ENCODE measurements around the gene OXGR1.

Gene OXGR1

GRCh38 chr13:96960379-96960778 lies 33.9 kb downstream of the OXGR1 start:
- Histone ChIP-seq H3K4me1 (no peaks in the 10 kb centered on the region), H3K4me3 (ENCODE audit: low read depth, low read length) (no peak overlapping the region), H2AFZ (no peak overlapping the region), H3K27ac (no peak overlapping the region), H3K9me3 (ENCODE audit: control insufficient read depth, low read length) (no peaks in the 10 kb centered on the region), H3K79me2 (no peaks in the 10 kb centered on the region), H3K9ac (no peak overlapping the region), H3K27me3 (ENCODE audit: control insufficient read depth, insufficient read depth, low read length) (no peaks in the 10 kb centered on the region), H3K4me2 (ENCODE audit: low read length) (no peak overlapping the region), H3K36me3 (ENCODE audit: control insufficient read depth, insufficient read depth, low read length) (no peaks in the 10 kb centered on the region)
- TF ChIP-seq CTCF (IDR thresholded peaks at IDR 0.05) = no peak

- no peaks in the 10 kb centered on the region for H3K27me3 ChIP-seq (ENCODE audit: control insufficient read depth, insufficient read depth, low read length)
- H3K9ac ChIP-seq = no peak overlapping the region
- TF ChIP-seq CTCF (IDR thresholded peaks at IDR 0.05) = peak; percentile 60
- H3K27ac ChIP-seq = no peak overlapping the region
- H3K79me2 ChIP-seq = no peaks in the 10 kb centered on the region
- no peak overlapping the region for H3K4me2 ChIP-seq (ENCODE audit: low read length)
- no peaks in the 10 kb centered on the region for H3K36me3 ChIP-seq (ENCODE audit: control insufficient read depth, insufficient read depth, low read length)
- H3K9me3 ChIP-seq (ENCODE audit: control insufficient read depth, low read length) = no peaks in the 10 kb centered on the region
- H3K4me1 ChIP-seq = no peaks in the 10 kb centered on the region
- H2AFZ ChIP-seq = no peak overlapping the region
- H3K4me3 ChIP-seq (ENCODE audit: low read depth, low read length) = no peak overlapping the region
Measured at GRCh38 chr13:96958286-96958891, 35.9 kb downstream of the OXGR1 start.

GRCh38 chr13:96952595-96952994 lies 41.7 kb downstream of the OXGR1 start:
- H3K4me2 ChIP-seq (ENCODE audit: low read length) = no peak overlapping the region
- H3K4me1 ChIP-seq = no peaks in the 10 kb centered on the region
- no peaks in the 10 kb centered on the region for H3K79me2 ChIP-seq
- TF ChIP-seq CTCF (IDR thresholded peaks at IDR 0.05) = no peak
- no peak overlapping the region for H2AFZ ChIP-seq
- no peaks in the 10 kb centered on the region for H3K36me3 ChIP-seq (ENCODE audit: control insufficient read depth, insufficient read depth, low read length)
- no peak overlapping the region for H3K4me3 ChIP-seq (ENCODE audit: low read depth, low read length)
- H3K9ac ChIP-seq = no peak overlapping the region
- no peaks in the 10 kb centered on the region for H3K9me3 ChIP-seq (ENCODE audit: control insufficient read depth, low read length)
- no peak overlapping the region for H3K27ac ChIP-seq
- no peaks in the 10 kb centered on the region for H3K27me3 ChIP-seq (ENCODE audit: control insufficient read depth, insufficient read depth, low read length)

GRCh38 chr13:96948127-96948526 lies 46.1 kb downstream of the OXGR1 start:
- H3K9me3 ChIP-seq (ENCODE audit: control insufficient read depth, low read length) = no peaks in the 10 kb centered on the region
- TF ChIP-seq CTCF (IDR thresholded peaks at IDR 0.05) = no peak
- no peak overlapping the region for H3K9ac ChIP-seq
- no peak overlapping the region for H2AFZ ChIP-seq
- no peaks in the 10 kb centered on the region for H3K36me3 ChIP-seq (ENCODE audit: control insufficient read depth, insufficient read depth, low read length)
- no peak overlapping the region for H3K27ac ChIP-seq
- no peaks in the 10 kb centered on the region for H3K4me1 ChIP-seq
- H3K4me2 ChIP-seq (ENCODE audit: low read length) = no peak overlapping the region
- no peaks in the 10 kb centered on the region for H3K27me3 ChIP-seq (ENCODE audit: control insufficient read depth, insufficient read depth, low read length)
- no peaks in the 10 kb centered on the region for H3K79me2 ChIP-seq
- H3K4me3 ChIP-seq (ENCODE audit: low read depth, low read length) = no peak overlapping the region

GRCh38 chr13:96947343-96947910 lies 46.8 kb downstream of the OXGR1 start:
- no peak for TF ChIP-seq CTCF (IDR thresholded peaks at IDR 0.05)
- Histone ChIP-seq H3K36me3 (ENCODE audit: control insufficient read depth, insufficient read depth, low read length) (no peaks in the 10 kb centered on the region), H3K9me3 (ENCODE audit: control insufficient read depth, low read length) (no peaks in the 10 kb centered on the region), H3K9ac (no peak overlapping the region), H3K4me3 (ENCODE audit: low read depth, low read length) (no peak overlapping the region), H3K4me2 (ENCODE audit: low read length) (no peak overlapping the region), H3K4me1 (no peaks in the 10 kb centered on the region), H2AFZ (no peak overlapping the region), H3K27ac (no peak overlapping the region), H3K79me2 (no peaks in the 10 kb centered on the region), H3K27me3 (ENCODE audit: control insufficient read depth, insufficient read depth, low read length) (no peaks in the 10 kb centered on the region)
